ENCODE data around the gene CAPZA1.
A peak's percentile ranks its signal among the peaks of the same experiment; 100 is the strongest.
"Not testable (repeated sequence)": the region's sequence is repeated elsewhere in the genome, so short reads cannot be mapped to it uniquely, and the experiment has no call there.

Gene CAPZA1

GRCh38 chr1:112619518-112620376 is at the start of gene CAPZA1:
Gene CAPZA1, plus strand, starts transcription at chr1:112619832. Its CDS starts 13 bp downstream, at chr1:112619845.
- DNase-seq (ENCODE audit: low read depth in 3 of 3, low spot score in 1 of 3) = peak; percentile 77 to 79 (median 78)

DNA sequence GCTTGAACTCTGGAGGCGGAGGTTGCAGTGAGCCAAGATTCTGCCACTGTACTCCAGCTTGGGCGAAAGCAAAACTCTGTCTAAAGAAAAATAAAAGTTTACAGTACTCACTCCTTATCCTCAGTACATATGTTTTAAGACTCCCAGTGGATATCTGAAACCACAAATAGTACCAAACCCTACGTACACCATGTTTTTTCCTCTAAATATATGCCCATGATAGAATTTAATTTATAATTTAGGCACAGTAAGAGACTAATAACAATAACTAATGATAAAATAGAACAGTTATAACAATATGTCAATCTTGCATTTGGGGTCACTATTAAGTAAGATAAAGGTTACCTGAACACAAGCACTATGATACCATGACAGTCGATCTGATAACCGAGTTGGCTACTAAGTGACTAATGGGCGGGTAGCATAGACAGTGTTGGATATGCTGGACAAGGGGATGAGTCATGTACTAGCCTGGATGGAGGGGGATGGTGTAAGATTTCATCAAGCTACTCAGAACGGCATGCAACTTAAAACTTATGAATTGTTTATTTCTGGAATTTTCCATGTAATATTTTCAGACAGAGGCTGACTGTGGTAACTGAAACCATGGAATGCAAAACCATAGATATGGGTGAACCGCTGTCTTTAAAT is 44.4 kb upstream of the CAPZA1 start:
- DNase-seq (ENCODE audit: low read depth in 3 of 3, low spot score in 1 of 3) = no peak

GRCh38 chr1:112576240-112576639 is 43.4 kb upstream of the CAPZA1 start:
- DNase-seq (ENCODE audit: low read depth in 3 of 3, low spot score in 1 of 3) = no peak

- no peak for DNase-seq (ENCODE audit: low read depth in 3 of 3, low spot score in 1 of 3)
These were observed 39.7 kb upstream of the CAPZA1 start for GRCh38 chr1:112579801-112580510.

- DNase-seq (ENCODE audit: low read depth in 3 of 3, low spot score in 1 of 3) = no peak
These were observed 37.9 kb upstream of the CAPZA1 start for GRCh38 chr1:112581586-112582192.

GRCh38 chr1:112583366-112583765 is 36.3 kb upstream of the CAPZA1 start:
- no peak for DNase-seq (ENCODE audit: low read depth in 3 of 3, low spot score in 1 of 3)

GRCh38 chr1:112589766-112590165 is 29.9 kb upstream of the CAPZA1 start:
- DNase-seq (ENCODE audit: low read depth in 3 of 3, low spot score in 1 of 3) = no peak

DNA sequence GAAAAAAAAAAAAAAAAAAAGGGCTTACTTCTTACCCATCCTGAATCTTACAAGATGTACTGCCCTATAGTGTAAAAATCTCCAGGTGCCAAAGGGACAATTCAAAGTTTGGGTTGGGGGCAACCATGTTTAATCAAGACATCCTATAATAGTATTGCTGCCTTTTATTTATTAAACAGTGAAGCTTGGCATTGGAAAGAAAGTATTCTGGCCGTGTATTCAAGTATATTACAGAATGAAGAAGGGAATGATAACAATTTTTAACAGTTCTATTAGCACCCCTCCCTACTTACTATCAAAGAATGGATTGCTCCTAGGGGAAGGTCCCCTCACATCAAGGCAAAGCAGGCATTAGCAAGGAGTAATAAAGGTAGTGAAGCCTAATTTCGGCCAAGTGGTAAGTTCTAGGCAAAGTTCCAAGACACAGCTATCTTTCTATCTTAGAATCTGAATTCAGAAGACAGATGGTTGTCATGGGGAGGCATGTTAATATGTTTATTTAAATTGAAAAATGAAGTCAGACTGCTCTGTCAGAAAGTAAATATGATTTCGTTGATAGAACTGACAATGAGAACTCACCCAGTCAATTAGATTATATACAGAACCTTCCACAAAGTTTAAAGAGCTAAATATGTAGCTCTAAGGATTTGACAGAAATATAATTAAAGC is 25.3 kb upstream of the CAPZA1 start:
- DNase-seq (ENCODE audit: low read depth in 3 of 3, low spot score in 1 of 3) = no peak

DNA sequence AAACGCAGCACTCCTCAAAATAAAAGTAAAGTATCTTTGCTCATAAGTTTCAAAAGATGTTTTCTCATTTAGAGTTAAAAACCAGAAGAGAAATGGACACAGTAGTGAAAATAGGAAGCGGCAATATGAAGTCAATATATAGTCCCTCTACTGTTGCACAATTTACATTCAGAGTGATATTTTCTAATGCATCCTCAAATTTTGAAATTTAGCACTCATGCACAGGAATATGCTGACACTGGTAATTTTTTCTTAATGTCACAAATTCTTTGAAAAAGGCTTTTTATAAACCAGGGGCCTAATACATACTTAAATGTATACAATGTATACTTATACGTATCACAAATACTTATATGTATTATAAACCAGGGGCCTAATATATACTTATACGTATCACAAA is 20.2 kb upstream of the CAPZA1 start:
- DNase-seq (ENCODE audit: low read depth in 3 of 3, low spot score in 1 of 3) = no peak

DNA sequence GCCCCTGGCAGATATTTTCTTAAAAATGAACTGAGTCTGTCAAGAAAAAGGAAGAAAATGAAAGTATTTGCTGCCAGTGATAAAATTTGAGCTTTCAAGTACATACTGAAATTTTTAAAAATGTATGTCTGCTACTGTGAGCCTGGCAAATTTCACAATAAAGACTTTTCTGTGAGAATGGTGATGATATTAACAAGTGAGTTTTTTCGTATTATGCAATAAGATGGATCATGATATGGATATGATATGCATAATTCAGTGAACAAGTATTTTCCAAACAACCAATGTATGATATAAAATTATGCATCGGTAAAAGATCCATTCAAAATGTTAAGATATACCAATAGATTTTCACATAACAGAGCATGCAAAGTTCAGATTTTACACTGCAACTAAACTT is 16.6 kb upstream of the CAPZA1 start:
- DNase-seq (ENCODE audit: low read depth in 3 of 3, low spot score in 1 of 3) = no peak

- no peak for DNase-seq (ENCODE audit: low read depth in 3 of 3, low spot score in 1 of 3)
These were observed 16.1 kb upstream of the CAPZA1 start for GRCh38 chr1:112603541-112603940.

DNA sequence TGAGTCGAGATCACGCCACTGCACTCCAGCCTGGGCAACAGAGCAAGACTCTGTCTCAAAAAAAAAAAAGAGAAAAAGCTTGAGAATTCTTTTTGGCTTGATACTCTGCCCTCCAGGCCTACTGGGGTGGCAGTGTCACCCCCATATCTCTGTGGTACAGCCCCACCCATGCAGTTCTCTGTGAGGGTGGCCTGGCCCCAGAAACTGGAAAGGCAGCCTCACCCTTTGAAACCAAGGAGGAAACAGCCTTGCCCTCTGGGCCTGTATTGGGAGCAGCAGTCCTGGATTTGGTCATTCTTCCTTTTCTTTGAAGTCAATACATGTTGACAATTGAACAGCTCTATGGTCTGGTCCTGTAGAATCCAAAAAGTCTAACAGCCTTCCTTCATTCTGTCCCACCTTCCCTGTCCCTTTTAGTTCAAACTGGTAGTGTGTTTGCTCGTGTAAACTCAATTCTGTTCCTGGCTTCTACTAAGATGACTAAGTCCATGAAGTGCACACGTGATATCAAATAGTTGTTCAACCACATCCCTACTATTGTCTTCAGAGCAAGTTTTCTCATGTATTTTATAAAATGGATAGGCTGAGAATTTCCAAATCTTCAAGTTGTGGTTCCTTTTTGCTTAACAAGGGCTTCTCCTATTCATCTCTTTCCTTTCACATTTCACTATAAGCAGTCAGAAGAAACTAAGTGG is 13.9 kb upstream of the CAPZA1 start:
- DNase-seq (ENCODE audit: low read depth in 3 of 3, low spot score in 1 of 3) = no peak

DNA sequence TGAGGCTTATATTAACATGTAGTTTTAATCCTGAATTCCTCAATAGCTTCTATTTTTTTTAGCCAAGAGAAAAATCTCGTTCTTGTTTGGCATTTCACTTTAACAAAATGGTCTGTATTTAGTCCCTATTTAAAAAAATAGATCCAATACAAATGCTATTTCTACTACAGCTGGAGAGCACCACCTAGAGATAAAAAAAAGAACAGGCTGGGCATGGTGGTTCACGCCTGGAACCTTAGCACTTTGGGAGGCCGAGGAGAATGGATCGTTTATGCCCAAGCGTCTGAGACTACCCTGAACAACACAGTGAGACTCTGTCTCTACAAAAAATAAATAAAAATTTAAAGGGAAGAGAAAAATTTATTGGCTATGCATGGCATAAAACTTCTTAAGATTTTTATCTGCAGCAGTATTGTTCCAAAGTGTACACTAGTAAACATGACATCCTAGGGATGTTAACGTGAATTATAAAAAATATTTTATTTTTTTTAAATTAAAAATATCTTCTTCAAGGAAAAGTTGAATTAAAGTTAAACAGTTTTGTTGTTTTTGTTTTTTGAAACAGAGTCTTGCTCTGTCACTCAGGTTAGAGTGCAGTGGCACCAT is 5.1 kb upstream of the CAPZA1 start:
- no peak for DNase-seq (ENCODE audit: low read depth in 3 of 3, low spot score in 1 of 3)

GRCh38 chr1:112618114-112618720 is 1.4 kb upstream of the CAPZA1 start:
- DNase-seq (ENCODE audit: low read depth in 3 of 3, low spot score in 1 of 3) = no peak

GRCh38 chr1:112618721-112619517 is 713 bp upstream of the CAPZA1 start, which contains the start of gene ST7L:
Gene ST7L, minus strand, starts transcription at chr1:112619141. Its CDS starts 28 bp downstream, at chr1:112619113.
- peak; percentile 6 to 48 (median 31) for DNase-seq (ENCODE audit: low read depth in 3 of 3, low spot score in 1 of 3)

DNA sequence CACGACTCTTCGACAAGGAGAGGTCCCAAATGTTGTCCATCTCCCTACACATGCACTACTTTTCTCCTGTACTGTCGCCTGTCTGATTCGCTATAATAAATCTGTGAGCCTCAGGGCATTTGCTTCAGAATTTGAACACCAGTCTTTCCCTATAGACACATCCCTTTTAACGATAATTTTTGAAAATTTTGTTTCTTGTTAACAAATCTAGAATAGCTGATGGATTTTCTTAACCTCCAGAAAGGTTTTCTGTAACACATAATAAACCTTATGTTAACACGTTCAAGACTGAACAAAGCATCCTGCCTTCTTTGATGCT is 704 bp downstream of the CAPZA1 start:
- DNase-seq (ENCODE audit: low read depth in 3 of 3, low spot score in 1 of 3) = no peak

- DNase-seq (ENCODE audit: low read depth in 3 of 3, low spot score in 1 of 3) = not testable (repeated sequence)
These were observed 4.9 kb downstream of the CAPZA1 start for GRCh38 chr1:112624493-112624892.

GRCh38 chr1:112625696-112626095 is 6.1 kb downstream of the CAPZA1 start:
- no peak for DNase-seq (ENCODE audit: low read depth in 3 of 3, low spot score in 1 of 3)

DNA sequence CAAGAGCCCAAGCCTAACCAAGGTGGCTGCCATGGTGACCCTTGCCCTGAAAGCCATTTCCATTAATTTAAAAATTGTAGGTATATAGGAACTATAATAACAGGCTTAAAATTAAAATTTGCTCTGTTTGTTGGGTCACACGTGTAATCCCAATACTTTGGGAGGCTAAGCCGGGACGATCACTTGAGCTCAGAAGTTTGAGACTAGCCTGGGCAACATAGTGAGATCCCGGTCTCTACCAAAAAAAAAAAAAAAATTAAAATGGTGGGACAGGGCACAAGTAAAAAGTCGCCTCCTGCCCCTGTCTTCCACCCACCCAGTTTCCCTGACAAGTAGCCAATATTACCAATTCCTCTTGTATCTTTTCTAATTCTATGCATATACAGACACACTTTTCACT is 6.6 kb downstream of the CAPZA1 start:
- no peak for DNase-seq (ENCODE audit: low read depth in 3 of 3, low spot score in 1 of 3)

Measured in stimulated activated CD4-positive, alpha-beta T cell treated with anti-CD3 and anti-CD28 coated beads, TNF-alpha, amount 100 ng/mL, for 1 hour (primary cell).